ENCODE measurements around the gene PRKAG2. TPM values are rescaled to one million over a fixed set of nuclear protein-coding genes. Genes with fewer than 3 reads are reported as not detected.

The PRKAG2 gene
- total RNA-seq, 4 donors from 2014 or later, result 7.5 to 14.3 (median 12.2) TPM

DNA sequence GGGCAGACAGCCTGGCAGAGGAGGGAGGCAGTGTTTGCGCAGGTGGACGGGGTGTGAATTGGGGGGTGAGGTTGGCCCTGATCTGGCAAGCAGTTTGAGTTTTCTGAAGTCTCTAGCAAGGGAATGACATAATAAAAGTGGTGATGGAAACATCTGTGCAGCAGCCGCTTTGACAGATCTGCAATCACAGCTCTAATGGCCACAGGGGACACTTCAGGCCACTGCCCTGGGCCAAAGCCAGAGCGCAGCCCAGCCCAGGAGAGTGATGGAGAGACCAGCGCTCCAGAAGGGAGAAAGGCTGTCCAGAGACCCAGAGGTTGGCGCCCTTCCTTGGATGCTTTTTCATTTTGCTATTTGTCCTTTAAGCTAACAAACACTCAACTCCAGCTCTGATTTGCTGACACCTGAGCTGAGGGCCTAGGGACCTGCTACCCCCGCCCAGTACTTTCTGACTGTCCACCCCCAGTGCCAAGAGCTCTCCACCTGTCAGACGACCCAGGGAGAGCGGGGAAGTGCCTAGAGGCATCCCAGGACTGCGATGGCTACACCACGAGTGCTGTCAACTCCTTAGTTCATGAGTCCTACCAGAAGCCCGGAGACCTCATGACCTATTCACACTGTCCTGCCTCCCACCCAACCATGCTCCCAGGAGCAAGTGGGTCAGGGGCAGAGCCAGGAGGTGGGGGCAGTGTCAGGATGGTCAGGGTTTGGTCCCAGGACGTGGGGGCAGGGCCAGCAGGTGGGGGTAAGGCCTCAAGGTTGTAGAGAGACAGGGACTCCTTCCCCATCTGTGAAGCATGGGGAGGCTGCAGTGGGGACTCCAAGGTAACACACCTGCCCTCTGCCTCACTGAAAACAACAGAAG lies 112.6 kb downstream of the PRKAG2 start:
- H3K4me3 ChIP-seq (ENCODE audit: low read depth, poor library complexity, severe bottlenecking), result no peak overlapping the region
- intact Hi-C loops (cut with DNase I; ENCODE audit: low total_unique reads), result no loop called here
- TF ChIP-seq CTCF (IDR thresholded peaks at IDR 0.05) (no peak), POLR2A (IDR thresholded peaks at IDR 0.05) (no peak)
- WGBS, 2 donors, result 85 to 91% methylated on average over 13 of the region's 13 CpGs
- no peak for DNase-seq (ENCODE audit: low spot score in 2 of 2)

DNA sequence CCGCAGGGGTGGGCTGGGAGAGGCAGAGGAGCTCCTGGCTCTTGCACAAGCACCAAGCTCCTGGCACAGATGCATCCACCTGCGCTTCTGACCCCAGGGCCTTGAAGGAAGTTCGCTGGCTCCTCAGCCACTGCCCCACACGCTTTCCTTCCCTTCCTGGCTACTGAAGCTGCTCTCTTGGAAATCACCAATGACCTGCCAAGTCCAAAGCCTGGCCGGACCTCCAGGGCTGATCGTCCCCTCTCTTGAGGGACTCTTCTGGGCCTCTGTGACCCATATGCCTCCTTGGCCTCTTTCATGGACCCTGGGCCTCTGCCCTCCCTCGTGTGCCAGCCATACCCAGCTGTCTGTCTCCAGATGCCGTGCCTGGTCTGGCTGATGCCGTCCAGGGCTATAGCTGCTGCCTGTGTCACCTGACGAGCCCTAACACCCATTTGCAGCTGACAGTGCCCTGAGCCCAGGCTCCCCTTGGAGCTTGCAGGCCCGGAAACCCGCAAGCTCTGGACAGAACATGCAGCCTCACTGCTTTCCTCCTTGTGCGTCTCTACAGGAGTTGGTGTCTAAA lies 113.4 kb downstream of the PRKAG2 start:
- DNase-seq (ENCODE audit: low spot score in 2 of 2), result no peak
- no peak for TF ChIP-seq POLR2A (IDR thresholded peaks at IDR 0.05)
- TF ChIP-seq CTCF (IDR thresholded peaks at IDR 0.05), result no peak
- H3K4me3 ChIP-seq (ENCODE audit: low read depth, poor library complexity, severe bottlenecking), result no peak overlapping the region
- WGBS, 2 donors, result 84 to 93% methylated on average over 13 of the region's 13 CpGs
- intact Hi-C loops (cut with DNase I; ENCODE audit: low total_unique reads), result no loop called here

GRCh38 chr7:151762583-151763245 lies 114.2 kb downstream of the PRKAG2 start:
- TF ChIP-seq POLR2A (IDR thresholded peaks at IDR 0.05) (no peak), CTCF (IDR thresholded peaks at IDR 0.05) (no peak)
- no peak for DNase-seq (ENCODE audit: low spot score in 2 of 2)
- H3K4me3 ChIP-seq (ENCODE audit: low read depth, poor library complexity, severe bottlenecking), result no peak overlapping the region
- intact Hi-C loops (cut with DNase I; ENCODE audit: low total_unique reads), result no loop called here
- WGBS, 2 donors, result 91 to 92% methylated on average over 18 of the region's 18 CpGs

DNA sequence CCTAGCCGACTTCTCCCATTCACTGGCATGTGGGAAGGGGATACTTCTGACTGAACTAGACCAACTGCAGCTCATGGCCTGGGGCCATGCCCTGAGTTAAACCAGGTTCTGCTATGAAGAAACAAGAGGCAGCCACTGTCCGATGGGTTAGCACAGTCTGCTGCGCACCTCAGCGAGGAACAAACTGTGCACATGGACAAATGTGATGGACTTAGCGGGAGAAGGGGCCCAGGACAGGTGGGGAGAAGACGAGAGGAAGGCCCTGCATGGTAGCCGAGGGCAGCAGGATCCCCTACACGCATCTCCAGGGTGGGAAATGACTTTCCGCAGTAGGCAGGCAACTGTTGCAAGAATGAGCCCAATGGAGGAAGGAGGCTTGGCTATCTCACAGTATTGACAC lies 115.0 kb downstream of the PRKAG2 start:
- intact Hi-C loops (cut with DNase I; ENCODE audit: low total_unique reads), result no loop called here
- WGBS, 2 donors, result 96% methylated on average over 9 of the region's 9 CpGs

DNA sequence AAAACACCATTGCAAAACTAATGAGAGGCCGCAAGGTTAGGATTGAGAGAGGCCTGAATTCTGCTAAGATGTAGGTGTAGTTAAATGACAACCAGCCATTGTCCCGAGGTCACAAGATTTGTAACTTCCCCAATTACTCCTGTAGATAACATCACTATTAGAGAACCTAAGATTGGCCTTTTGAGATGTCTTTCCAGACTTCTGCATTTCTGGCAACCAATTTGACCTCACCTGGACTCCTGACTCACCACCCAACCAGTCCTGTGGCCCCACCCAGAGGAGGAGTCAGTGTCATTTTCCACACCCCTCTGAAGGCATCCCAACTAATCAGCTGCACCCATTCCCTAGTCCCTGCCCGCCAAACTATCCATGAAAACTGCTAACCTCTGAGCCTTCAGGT lies 115.7 kb downstream of the PRKAG2 start:
- 77 to 83% methylated on average over 3 of the region's 3 CpGs for WGBS, 2 donors
- no peak for TF ChIP-seq POLR2A (IDR thresholded peaks at IDR 0.05)
- no peak for TF ChIP-seq CTCF (IDR thresholded peaks at IDR 0.05)
- no peak for DNase-seq (ENCODE audit: low spot score in 2 of 2)
- no peak overlapping the region for H3K4me3 ChIP-seq (ENCODE audit: low read depth, poor library complexity, severe bottlenecking)
- intact Hi-C loops (cut with DNase I; ENCODE audit: low total_unique reads), result no loop called here

More for the DNA sequence above, 115.0 kb downstream of the PRKAG2 start:
- no peak overlapping the region for H3K4me3 ChIP-seq (ENCODE audit: low read depth, poor library complexity, severe bottlenecking)
- TF ChIP-seq CTCF (IDR thresholded peaks at IDR 0.05) (no peak), POLR2A (IDR thresholded peaks at IDR 0.05) (no peak)
- DNase-seq (ENCODE audit: low spot score in 2 of 2), result no peak

Measured in lower leg skin (tissue), 4 donors.